GM12892 (cell line): ENCODE results near the gene GPSM1.

ENCODE experiments used
- DNase-seq: peaks from one replicate; pipeline ENCODE4 v3.0.0; 2011; ENCODE audit not compliant: insufficient read length
- FAIRE-seq: peaks from 2 replicates; lab custom pipeline; 2011; peaks lifted over from hg19 to GRCh38; lab: Jason Lieb, UNC
- POLR2A ChIP-seq: IDR thresholded peaks from 2 replicates; pipeline ENCODE4 v1.6.1; 2011; ENCODE audit warnings: low read depth, low read length, control low read depth
- POLR2AphosphoS5 ChIP-seq: IDR thresholded peaks from 2 replicates; pipeline ENCODE4 v1.6.1; 2011; ENCODE audit warnings: low read depth, low read length, control low read depth
- TAF1 ChIP-seq: IDR thresholded peaks from 2 replicates; pipeline ENCODE4 v1.6.1; 2011; ENCODE audit warnings: low read depth, mild to moderate bottlenecking, control low read depth, low read length, borderline replicate concordance

GPSM1 gene

DNA sequence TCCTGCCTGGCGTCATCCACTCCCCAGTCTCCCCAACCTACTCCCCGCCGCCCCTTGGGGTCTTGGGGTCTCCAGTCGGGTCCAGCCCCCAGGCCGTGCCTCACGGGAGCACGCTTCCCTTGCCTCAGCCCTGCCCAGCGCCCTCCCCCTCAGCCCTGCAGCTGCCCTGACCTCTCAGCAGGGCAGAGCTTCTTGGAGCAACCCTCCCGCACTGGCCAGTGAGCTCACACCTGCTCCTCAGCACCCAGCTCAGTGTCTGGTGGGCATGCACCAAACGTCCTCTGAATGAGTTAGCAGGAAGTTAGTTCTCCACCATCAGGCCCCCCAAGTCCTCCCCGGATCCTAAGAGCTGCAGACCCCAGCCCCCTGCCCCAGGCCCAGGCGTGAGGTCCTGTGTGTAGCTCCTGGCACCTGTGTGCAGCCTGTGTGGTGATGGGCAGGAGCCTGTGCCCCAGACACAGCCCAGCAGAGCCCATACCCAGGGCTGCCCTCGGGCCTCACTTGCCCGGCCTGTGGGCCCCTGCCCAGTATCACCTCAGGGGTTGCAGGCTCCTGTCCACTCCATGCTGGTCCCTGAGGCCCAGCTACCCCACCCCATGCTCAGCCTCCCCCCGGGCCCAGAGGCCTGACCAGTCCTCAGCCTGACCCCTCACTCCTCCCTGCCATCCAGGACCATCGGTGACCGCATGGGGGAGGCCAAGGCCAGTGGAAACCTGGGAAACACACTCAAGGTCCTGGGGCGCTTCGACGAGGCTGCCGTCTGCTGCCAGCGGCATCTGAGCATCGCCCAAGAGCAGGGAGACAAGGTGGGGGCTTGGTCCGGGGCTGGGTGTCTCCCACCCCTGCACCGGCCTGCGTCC is 8.2 kb downstream of the GPSM1 start:
- TF ChIP-seq TAF1 (no peak), POLR2AphosphoS5 (no peak), POLR2A (no peak)
- FAIRE-seq (no peak), DNase-seq (no peak)

DNA sequence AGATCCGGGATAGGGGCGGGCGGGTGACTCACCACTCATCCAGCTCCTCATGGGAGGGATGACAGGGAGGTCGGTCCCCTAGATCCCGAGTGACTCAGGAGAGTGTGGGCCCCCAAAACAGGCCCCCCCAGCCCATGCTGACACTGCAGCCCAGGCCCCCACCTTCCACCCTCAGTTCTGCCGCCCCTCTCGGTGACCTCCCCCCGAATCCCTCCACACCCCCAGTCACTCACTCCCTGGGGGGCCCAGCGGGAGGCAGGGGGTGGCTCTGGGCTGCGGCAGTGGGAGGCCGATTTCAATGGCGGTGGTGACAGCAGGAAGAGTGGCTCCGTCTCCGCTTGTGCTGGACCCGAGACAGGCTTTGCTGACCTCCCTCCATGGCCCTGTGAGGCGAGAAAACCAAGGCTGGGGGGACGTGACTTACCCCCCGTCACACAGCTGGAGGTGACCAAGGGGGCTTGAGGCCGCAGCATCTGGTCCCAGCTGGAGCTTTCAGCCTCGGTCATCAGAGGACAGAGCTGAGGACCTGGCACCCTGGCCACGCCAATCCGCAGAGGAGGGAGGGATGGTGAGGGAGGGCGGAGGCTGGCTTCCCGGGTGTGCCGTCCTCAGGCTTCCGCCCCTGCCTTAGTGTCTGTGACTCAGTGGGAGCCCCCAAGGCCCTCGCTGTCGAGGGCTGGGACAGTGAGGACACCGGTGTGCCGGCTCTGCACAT is 9.0 kb downstream of the GPSM1 start:
- FAIRE-seq, result no peak
- TF ChIP-seq POLR2A (no peak), TAF1 (no peak), POLR2AphosphoS5 (no peak)
- no peak for DNase-seq

DNA sequence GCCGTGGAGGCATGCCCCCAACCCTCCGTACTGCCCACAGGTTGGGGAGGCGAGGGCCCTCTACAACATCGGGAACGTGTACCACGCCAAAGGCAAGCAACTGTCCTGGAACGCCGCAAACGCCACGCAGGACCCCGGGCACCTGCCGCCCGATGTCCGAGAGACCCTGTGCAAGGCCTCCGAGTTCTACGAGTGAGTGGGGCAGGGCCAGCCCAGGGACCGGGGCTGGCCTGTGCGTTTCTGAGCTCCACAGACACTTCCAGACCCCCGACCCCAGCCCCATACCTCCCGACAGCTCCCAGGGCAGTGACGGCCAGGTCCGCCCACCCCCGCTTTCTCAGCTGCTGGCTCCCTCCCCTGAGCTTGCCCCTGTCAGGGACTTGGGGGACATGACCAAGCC is 9.5 kb downstream of the GPSM1 start:
- DNase-seq (no peak), FAIRE-seq (no peak)
- TF ChIP-seq TAF1, result no peak

DNA sequence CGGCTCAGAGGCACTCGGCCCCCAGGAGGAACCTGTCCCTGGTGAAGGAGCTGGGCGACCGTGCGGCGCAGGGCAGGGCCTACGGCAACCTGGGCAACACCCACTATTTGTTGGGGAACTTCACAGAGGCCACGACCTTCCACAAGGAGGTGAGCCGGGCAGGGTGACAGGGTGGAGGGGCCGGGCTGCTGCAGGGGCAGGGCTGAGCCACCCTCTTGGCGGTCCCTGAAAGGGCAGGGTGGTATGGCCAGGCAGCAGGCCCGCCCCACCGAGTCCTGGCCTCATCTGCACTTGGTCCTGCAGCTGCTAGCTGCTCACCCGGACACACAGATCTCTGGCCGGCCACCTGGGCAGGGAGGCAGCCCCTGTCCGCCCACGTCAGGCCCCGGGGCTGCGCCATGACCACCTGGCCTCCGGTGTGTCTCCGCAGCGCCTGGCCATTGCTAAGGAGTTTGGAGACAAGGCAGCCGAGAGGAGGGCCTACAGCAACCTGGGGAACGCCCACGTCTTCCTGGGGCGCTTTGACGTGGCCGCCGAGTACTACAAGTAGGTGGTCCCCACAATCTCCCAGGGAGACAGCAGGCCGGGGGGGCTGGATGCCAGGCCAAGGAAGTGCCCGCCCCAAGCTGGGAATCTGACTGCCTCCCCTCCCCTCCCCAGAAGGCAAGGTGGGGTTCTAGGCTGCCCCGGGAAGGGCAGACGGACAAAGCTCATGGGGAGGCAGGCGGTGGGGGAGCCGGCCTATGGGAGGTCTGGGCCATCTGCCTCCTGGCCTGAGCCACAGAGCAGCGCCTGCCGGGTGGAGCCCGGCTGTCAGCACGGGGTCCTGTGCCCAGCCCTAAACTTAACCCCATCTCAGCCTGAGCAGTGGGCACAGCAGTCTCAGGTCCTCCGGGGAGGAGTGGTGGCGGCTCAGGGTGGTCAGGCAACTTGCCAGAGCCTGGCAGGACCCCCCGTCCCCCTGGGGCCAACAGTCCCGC is 10.4 kb downstream of the GPSM1 start:
- FAIRE-seq (no peak), DNase-seq (no peak)
- no peak for TF ChIP-seq TAF1
- TF ChIP-seq POLR2AphosphoS5, result no peak
- no peak for TF ChIP-seq POLR2A

DNA sequence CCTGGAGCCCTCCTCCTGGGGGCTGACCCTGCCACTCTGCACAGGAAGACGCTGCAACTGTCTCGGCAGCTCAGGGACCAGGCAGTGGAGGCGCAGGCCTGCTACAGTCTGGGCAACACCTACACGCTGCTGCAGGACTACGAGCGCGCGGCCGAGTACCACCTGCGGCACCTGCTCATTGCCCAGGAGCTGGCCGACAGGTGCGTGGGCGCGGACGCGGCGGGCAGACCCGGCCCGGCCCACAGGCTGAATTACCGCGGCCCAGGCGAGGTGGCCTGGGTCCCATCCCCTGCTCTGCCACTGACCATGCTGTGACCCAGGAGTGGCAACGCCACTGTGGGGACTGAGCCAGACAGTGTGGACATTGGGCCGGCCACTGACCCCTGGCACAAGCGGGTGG is 11.2 kb downstream of the GPSM1 start:
- DNase-seq (no peak), FAIRE-seq (no peak)
- TF ChIP-seq POLR2AphosphoS5 (no peak), TAF1 (no peak), POLR2A (no peak)

DNA sequence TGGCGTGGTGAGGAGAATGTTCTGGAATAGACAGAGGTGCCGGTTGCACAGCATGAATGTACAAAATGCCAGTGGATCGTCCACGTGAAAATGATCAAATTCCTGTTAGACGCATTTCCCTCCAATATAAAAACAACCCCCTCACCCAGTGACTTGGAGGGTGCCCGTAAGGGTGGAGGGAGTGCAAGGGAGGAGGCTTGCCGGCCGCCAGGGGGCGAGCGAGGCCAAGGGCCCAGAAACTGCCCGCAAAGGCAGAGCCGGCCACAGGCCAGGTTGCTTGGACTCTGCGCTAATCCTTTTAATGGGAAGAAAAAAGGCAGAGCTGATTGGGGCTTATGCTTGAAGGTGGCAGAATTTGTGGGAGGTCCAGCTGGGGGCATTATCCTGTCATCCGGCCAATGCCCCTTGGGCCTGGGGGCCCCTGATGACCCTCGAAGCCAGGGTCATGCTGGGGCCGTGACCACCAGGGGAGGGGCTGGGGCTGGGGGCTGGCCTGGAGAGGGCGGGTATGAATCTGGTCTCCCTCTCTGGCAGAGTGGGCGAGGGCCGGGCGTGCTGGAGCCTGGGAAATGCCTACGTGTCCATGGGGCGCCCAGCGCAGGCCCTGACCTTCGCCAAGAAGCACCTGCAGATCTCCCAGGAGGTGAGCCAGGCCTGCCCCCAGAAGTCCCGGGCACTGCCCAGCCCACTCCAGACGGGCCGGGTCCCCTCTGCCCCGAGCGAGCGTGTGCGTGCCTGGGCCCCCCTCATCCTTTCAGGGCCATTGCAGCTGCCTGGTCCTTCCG is 12.0 kb downstream of the GPSM1 start:
- peak; percentile 80 for DNase-seq
- TF ChIP-seq POLR2A (no peak), TAF1 (no peak), POLR2AphosphoS5 (no peak)

DNA sequence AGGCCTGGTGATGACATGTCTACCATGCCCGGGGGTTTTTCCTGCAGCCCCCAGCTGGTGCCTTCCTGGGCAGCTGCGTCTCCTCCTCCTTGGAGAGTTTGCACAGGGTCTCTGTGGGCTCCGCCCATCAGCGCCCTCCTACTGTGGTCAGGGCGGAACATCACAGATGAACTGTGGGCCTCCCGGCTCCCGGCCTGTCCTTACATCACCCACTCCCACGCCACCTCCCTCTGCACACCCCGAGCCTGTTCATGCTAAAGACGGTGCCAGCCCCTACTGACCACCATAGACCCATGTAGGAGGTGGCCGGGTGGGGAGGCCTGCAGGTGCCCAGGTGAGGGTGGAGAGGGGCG is 12.6 kb downstream of the GPSM1 start:
- FAIRE-seq (no peak), DNase-seq (no peak)
- TF ChIP-seq POLR2AphosphoS5 (no peak), TAF1 (no peak), POLR2A (no peak)

More for the DNA sequence above, 12.0 kb downstream of the GPSM1 start:
- peak; percentile 85 for FAIRE-seq

DNA sequence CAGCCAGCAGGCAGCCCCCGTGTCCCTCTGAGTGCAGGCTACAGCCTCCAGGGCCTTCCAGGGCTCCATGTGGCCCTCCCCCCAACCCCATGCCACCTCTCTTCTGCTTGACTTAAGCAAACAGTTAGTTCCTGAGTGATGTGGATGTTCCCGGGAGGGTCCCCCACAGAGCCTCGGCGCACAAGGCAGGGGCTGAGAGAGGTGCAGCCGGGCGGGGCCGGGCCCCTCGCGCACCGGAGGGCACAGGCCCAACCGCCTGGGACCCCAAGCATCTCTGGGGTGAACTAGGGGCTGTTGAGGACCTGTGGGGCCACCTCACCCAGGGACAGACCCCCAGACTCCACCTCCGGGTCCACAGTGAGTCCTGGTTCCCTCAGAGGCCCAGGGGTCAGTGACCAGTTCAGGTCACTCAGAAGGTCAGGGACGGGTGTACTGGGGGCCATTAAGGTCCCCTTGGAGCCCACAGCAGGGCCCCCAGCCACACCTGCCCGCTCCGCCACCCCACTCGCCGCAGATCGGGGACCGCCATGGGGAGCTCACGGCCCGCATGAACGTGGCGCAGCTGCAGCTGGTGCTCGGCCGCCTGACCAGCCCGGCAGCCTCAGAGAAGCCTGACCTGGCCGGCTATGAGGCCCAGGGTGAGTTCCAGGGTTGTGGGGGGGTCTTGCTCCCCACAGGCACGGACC is 13.2 kb downstream of the GPSM1 start:
- no peak for TF ChIP-seq POLR2AphosphoS5
- TF ChIP-seq TAF1, result no peak
- no peak for TF ChIP-seq POLR2A
- FAIRE-seq (no peak), DNase-seq (no peak)

DNA sequence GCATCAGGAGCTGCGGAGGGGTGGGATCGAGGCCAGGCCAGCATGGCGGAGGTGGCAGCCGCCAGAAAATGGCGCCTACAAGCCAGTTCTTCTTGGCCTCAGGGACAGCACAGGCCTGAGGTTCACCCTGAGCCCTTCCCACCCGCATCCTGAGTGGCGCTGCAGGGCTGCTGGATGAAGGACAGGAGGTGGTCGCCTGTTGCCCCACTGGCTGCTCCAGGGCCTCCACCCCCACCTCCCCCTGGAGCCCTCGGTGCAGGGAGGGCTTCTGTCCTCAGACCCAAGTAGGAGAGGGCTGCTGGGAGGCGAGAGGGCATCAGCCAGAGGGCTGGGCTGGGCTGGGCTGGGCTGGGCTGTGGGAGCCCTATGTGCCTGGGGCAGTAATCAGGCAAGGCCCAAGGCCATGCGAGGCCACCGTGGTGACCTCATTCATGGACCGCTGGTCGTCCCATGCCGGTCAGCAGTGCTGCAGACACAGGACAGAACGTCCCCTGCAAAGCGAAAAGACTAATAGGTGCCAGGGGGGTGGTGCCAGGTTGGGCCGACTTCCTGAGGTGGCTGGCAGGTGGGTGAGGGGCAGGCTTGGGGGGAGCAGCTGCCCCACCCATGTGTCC is 13.8 kb downstream of the GPSM1 start:
- DNase-seq (no peak), FAIRE-seq (no peak)
- TF ChIP-seq POLR2A (no peak), TAF1 (no peak), POLR2AphosphoS5 (no peak)
